Neural progenitor cell (in vitro differentiated cells): ENCODE measurements around the gene RPAP2.

Experiments used
- EZH2 ChIP-seq: fragments of 200-600 bp; sonication (generic); IDR thresholded peaks from 2 replicates; pipeline ENCODE4 v1.6.1; 2017; ENCODE audit warnings: antibody characterized with exemption, mild to moderate bottlenecking, moderate library complexity
- EZH2phosphoT487 ChIP-seq: fragments of 200-600 bp; sonication (generic); IDR thresholded peaks from 2 replicates; pipeline ENCODE4 v1.6.1; 2017; ENCODE audit warnings: antibody characterized with exemption
- TF ChIP-seq, protein P1 (sequence below): fragments of 200-600 bp; sonication (generic); IDR thresholded peaks from 2 replicates; pipeline ENCODE4 v1.5.1; 2017; ENCODE audit warnings: antibody characterized with exemption, mild to moderate bottlenecking

DNA sequence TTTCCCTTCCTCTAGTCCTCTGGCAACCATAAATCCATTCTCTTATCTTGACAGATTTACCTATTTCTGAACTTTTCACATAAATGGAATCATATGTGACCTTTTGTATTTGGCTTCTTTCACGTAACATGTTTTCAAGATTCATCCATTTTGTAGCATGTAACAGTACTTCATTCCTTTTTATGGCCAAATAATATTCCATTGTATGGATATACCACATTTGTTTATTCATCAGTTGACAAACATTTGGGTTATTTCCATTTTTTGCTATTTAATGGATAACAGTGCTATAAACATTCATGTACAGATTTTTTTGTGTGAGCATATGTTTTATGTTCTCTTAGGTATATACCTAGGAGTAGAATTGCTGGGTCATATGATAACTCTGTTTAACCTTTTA is 54.0 kb downstream of the RPAP2 start:
- TF ChIP-seq, protein P1, sequence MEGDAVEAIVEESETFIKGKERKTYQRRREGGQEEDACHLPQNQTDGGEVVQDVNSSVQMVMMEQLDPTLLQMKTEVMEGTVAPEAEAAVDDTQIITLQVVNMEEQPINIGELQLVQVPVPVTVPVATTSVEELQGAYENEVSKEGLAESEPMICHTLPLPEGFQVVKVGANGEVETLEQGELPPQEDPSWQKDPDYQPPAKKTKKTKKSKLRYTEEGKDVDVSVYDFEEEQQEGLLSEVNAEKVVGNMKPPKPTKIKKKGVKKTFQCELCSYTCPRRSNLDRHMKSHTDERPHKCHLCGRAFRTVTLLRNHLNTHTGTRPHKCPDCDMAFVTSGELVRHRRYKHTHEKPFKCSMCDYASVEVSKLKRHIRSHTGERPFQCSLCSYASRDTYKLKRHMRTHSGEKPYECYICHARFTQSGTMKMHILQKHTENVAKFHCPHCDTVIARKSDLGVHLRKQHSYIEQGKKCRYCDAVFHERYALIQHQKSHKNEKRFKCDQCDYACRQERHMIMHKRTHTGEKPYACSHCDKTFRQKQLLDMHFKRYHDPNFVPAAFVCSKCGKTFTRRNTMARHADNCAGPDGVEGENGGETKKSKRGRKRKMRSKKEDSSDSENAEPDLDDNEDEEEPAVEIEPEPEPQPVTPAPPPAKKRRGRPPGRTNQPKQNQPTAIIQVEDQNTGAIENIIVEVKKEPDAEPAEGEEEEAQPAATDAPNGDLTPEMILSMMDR = no peak
- TF ChIP-seq EZH2phosphoT487 (no peak), EZH2 (no peak)
